WTC11 (cell line): Measurements from ENCODE around the gene GPC6. TPM values are rescaled to one million over a fixed set of nuclear protein-coding genes. Genes with fewer than 3 reads are reported as not detected.

Experiments used
- AR ChIP-seq: fragments of 250-450 bp; sonication (Bioruptor Pico); IDR thresholded peaks from 2 replicates; pipeline ENCODE4 v1.9.0; 2021; ENCODE audit warnings: mild to moderate bottlenecking
- ELF4 ChIP-seq: sonication (generic); formaldehyde crosslinking; IDR thresholded peaks from 2 replicates; pipeline ENCODE4 v1.8.1; 2022; ENCODE audit warnings: low read depth, mild to moderate bottlenecking, moderate library complexity, missing genetic modification reagents
- ERG ChIP-seq: fragments of 250-450 bp; sonication (Bioruptor Pico); IDR thresholded peaks from 2 replicates; pipeline ENCODE4 v1.8.0; 2021; ENCODE audit warnings: mild to moderate bottlenecking
- FOXP4 ChIP-seq: sonication (generic); formaldehyde crosslinking; IDR thresholded peaks from 2 replicates; pipeline ENCODE4 v1.8.0; 2022; ENCODE audit warnings: mild to moderate bottlenecking, missing genetic modification reagents
- GTF2I ChIP-seq: fragments of 250-450 bp; sonication (Bioruptor Pico); conservative IDR thresholded peaks from 2 replicates; pipeline ENCODE4 v1.4.0; 2021; ENCODE audit warnings: mild to moderate bottlenecking
- HMGA2 ChIP-seq: fragments of 250-450 bp; sonication (Bioruptor Pico); IDR thresholded peaks from 2 replicates; pipeline ENCODE4 v1.4.0; 2021; ENCODE audit warnings: mild to moderate bottlenecking, moderate library complexity
- MXD4 ChIP-seq: fragments of 250-450 bp; sonication (Bioruptor Pico); IDR thresholded peaks from 2 replicates; pipeline ENCODE4 v1.8.0; 2021; ENCODE audit warnings: mild to moderate bottlenecking, moderate library complexity, borderline replicate concordance
- NFATC4 ChIP-seq: fragments of 250-450 bp; sonication (Bioruptor Pico); IDR thresholded peaks from 2 replicates; pipeline ENCODE4 v1.9.0; 2021; ENCODE audit warnings: mild to moderate bottlenecking
- NFE2L1 ChIP-seq: sonication (generic); formaldehyde crosslinking; IDR thresholded peaks from 2 replicates; pipeline ENCODE4 v1.8.1; 2023; ENCODE audit warnings: missing genetic modification reagents
- NR1H2 ChIP-seq: sonication (generic); formaldehyde crosslinking; IDR thresholded peaks from 2 replicates; pipeline ENCODE4 v1.9.0; 2021; ENCODE audit warnings: mild to moderate bottlenecking, moderate library complexity, missing genetic modification reagents
- NR2C2 ChIP-seq: sonication (generic); formaldehyde crosslinking; IDR thresholded peaks from 2 replicates; pipeline ENCODE4 v1.8.0; 2022; ENCODE audit warnings: mild to moderate bottlenecking, missing genetic modification reagents
- PRRX2 ChIP-seq: fragments of 250-450 bp; sonication (Bioruptor Pico); IDR thresholded peaks from 2 replicates; pipeline ENCODE4 v1.8.0; 2021; ENCODE audit warnings: mild to moderate bottlenecking
- RELA ChIP-seq: sonication (generic); formaldehyde crosslinking; IDR thresholded peaks from 2 replicates; pipeline ENCODE4 v1.8.1; 2022; ENCODE audit warnings: missing genetic modification reagents, mild to moderate bottlenecking, borderline replicate concordance
- STAT6 ChIP-seq: sonication (generic); formaldehyde crosslinking; conservative IDR thresholded peaks from 2 replicates; pipeline ENCODE4 v1.8.1; 2023; ENCODE audit warnings: mild to moderate bottlenecking, low read depth, missing genetic modification reagents, moderate library complexity
- TEAD1 ChIP-seq: sonication (generic); formaldehyde crosslinking; IDR thresholded peaks from 2 replicates; pipeline ENCODE4 v1.8.0; 2022; ENCODE audit warnings: mild to moderate bottlenecking, missing genetic modification reagents
- TEAD4 ChIP-seq: sonication (generic); formaldehyde crosslinking; IDR thresholded peaks from 2 replicates; pipeline ENCODE4 v1.8.0; 2022; ENCODE audit warnings: mild to moderate bottlenecking, missing genetic modification reagents
- USF2 ChIP-seq: sonication (generic); formaldehyde crosslinking; IDR thresholded peaks from 2 replicates; pipeline ENCODE4 v1.8.1; 2023; ENCODE audit warnings: mild to moderate bottlenecking, missing genetic modification reagents, moderate library complexity
- ZBTB43 ChIP-seq: sonication (generic); formaldehyde crosslinking; IDR thresholded peaks from 2 replicates; pipeline ENCODE4 v1.8.1; 2023; ENCODE audit warnings: mild to moderate bottlenecking, missing genetic modification reagents
- ZNF219 ChIP-seq: sonication (generic); formaldehyde crosslinking; IDR thresholded peaks from 2 replicates; pipeline ENCODE4 v1.8.0; 2023; ENCODE audit warnings: missing genetic modification reagents, mild to moderate bottlenecking, borderline replicate concordance
- ZNF263 ChIP-seq: sonication (generic); formaldehyde crosslinking; IDR thresholded peaks from 2 replicates; pipeline ENCODE4 v1.8.1; 2022; ENCODE audit warnings: low read depth, mild to moderate bottlenecking, moderate library complexity, missing genetic modification reagents
- ZNF416 ChIP-seq: fragments of 250-450 bp; sonication (Bioruptor Pico); IDR thresholded peaks from 2 replicates; pipeline ENCODE4 v1.9.0; 2021; ENCODE audit warnings: mild to moderate bottlenecking, inconsistent platforms
- ZNF423 ChIP-seq: fragments of 250-450 bp; sonication (Bioruptor Pico); IDR thresholded peaks from 2 replicates; pipeline ENCODE4 v2.1.2; 2022; ENCODE audit warnings: mild to moderate bottlenecking, moderate library complexity
- ZNF425 ChIP-seq: fragments of 250-450 bp; sonication (Bioruptor Pico); conservative IDR thresholded peaks from 2 replicates; pipeline ENCODE4 v1.9.0; 2021; ENCODE audit warnings: mild to moderate bottlenecking
- ZNF512 ChIP-seq: sonication (generic); formaldehyde crosslinking; IDR thresholded peaks from 2 replicates; pipeline ENCODE4 v1.8.1; 2022; ENCODE audit warnings: missing genetic modification reagents, borderline replicate concordance
- total RNA-seq: library from RNA; stranded (reverse); gene quantifications from 3 replicates; pipeline ENCODE4 v1.2.3, GENCODE V29; 2021

Gene GPC6
- total RNA-seq, 1 experiment from 2014 or later: 19.5 TPM

- no peak for TF ChIP-seq FOXP4
- no peak for TF ChIP-seq ELF4
- no peak for TF ChIP-seq USF2 (CRISPR knock-in tag)
- no peak for TF ChIP-seq NR1H2
- no peak for TF ChIP-seq MXD4 (CRISPR knock-in tag)
- TF ChIP-seq ZNF263 (CRISPR knock-in tag): no peak
- TF ChIP-seq ZNF219 (CRISPR knock-in tag): no peak
- TF ChIP-seq STAT6 (CRISPR knock-in tag): no peak
- TF ChIP-seq ZBTB43: peak; percentile 57; the same call in 1 of the 2 replicates
- 0 out of 2 replicates have a peak, but pooled peaks have one; percentile 20 for TF ChIP-seq TEAD4 (CRISPR knock-in tag)
- TF ChIP-seq ZNF416 (CRISPR knock-in tag): no peak
- TF ChIP-seq AR (CRISPR knock-in tag): no peak
- no peak for TF ChIP-seq NFATC4 (CRISPR knock-in tag)
- TF ChIP-seq NR2C2: no peak
- TF ChIP-seq ZNF512 (CRISPR knock-in tag): no peak
- TF ChIP-seq RELA (CRISPR knock-in tag): no peak
- TF ChIP-seq ERG (CRISPR knock-in tag): no peak
- TF ChIP-seq HMGA2 (CRISPR knock-in tag): no peak
- TF ChIP-seq TEAD1: peak; percentile 85; the same call in 1 of the 2 replicates
- no peak for TF ChIP-seq NFE2L1 (CRISPR knock-in tag)
- no peak for TF ChIP-seq PRRX2
- TF ChIP-seq ZNF425 (CRISPR knock-in tag): 0 out of 2 replicates have a peak, but pooled peaks have one; percentile 34
- TF ChIP-seq GTF2I (CRISPR knock-in tag): no peak
- peak; percentile 82 for TF ChIP-seq ZNF423 (CRISPR knock-in tag)
Observed at GRCh38 chr13:93224535-93224934, 2.1 kb upstream of the GPC6 start (continued).
